Mammary microvascular endothelial cell (primary cell): ENCODE data around the gene METTL17. TPM values are rescaled to one million over a fixed set of nuclear protein-coding genes. Genes with fewer than 3 reads are reported as not detected.

Experiments
- total RNA-seq: library from RNA; depleted of rRNA; stranded (reverse); fragments of >200 nt; gene quantifications from 2 replicates; pipeline ENCODE4 v1.2.3, GENCODE V29; 2015

METTL17 gene
- 52.3 TPM in 2 replicates for total RNA-seq

DNA sequence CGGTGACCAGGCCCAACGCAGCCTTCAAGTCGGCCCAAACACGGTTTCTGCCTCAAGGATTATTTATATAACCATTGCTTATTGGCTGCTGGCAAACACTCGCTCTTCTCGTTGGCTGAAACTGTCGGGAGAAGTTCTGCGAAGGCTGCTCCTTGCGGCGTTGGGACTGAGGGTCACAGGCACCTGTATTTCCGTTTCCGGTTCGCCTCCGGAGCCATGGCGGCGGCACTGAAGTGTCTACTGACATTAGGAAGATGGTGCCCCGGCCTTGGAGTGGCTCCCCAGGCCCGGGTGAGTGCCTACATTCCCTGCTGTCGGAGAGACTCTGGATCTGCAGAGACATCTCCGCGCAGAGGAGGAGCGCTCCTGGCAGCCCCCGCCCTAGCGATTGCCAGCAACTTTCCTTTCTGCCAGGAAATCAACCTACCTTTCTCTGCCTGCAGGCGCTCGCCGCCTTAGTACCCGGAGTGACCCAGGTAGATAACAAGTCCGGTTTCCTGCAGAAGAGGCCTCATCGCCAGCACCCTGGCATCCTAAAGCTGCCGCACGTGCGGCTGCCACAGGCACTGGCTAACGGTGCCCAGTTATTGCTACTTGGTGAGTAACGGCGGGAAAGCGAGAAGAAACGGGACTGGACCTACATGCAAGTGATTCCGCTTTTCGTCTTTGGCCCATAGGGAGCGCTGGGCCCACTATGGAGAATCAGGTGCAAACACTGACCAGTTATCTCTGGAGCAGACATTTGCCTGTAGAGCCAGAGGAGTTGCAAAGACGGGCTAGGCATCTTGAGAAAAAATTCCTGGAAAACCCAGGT lies at the start of gene METTL17:
TSS of gene METTL17 (plus strand) at position 194 of the 814 bp plus-strand sequence. CDS start at position 217, 23 bp downstream.

GRCh38 chr14:20954736-20955537 lies 34.8 kb upstream of the METTL17 start, which contains the start of gene RNASE2:
Gene RNASE2 (plus strand): TSS chr14:20955487. CDS start chr14:20955772, 285 bp downstream.

GRCh38 chr14:20998674-20999366 lies 9.0 kb downstream of the METTL17 start, which contains the start of gene SLC39A2:
Gene SLC39A2 (plus strand): TSS chr14:20999293. CDS start chr14:20999447, 154 bp downstream.

DNA sequence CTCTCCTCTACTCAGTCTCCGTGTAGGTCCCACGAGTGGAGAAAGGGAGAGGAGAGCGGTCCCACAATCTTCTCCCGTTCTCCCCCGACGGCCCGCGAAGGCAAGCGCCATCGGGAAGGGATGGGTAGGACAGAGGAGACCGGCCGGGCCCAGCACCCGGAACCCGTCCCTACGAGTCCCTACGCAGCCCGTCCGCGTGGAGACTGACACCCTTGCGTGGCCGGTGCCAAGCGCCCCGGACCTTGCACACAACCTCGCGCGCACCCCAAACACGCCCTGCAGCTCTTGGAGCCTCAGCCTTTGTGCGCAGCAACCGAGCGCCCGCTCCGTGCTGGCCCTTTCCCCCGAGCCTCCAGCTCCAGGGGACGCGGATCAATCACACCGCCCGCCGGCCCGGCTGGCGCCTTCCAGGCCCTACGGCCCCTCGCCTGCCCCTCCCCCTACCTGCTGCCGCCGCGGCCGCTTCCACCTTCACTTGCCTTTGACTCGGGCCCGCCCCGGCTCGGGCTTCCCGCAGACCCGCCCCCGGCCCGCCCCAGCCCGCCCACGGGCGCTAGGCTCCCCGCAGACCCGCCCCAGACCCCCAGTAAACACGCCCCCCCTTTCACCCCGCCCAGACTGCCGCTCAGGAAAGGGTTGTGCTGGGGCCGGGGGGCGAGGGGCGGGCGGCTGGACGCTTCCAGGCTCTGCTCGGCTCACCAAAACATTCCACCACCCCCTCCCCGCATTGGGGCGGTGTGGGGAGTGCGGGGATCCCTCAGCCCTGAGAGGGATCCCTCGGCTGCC lies 35.0 kb downstream of the METTL17 start, which contains the start of gene NDRG2:
TSS of gene NDRG2 (minus strand) at position 477 of the 786 bp plus-strand sequence. CDS start 1,746 bp downstream, outside the sequence.

GRCh38 chr14:21029917-21030316 lies 40.1 kb downstream of the METTL17 start, which contains the start of gene TPPP2:
Gene TPPP2 (plus strand): TSS chr14:21030217. CDS start chr14:21030582, 365 bp downstream.

DNA sequence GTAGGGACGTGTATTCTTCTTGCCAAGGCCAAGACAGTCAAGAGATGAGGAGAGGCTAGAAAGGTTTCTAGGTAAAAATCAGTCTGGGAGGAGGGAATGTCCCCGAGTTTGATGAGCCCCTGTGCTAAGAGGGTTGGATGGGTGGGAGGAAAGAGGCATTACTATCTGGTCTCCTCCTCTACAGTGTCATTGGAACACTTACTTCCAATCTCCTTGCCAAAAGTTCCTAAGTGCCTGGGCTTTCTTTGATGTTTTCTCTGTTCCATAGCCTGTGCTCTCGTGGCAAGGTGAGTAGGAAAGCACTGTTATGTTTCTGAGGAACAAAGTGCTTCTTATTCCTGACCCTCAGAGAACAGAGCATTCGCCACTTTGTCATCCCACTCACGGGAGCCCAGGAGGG lies 44.9 kb downstream of the METTL17 start, which contains the start of gene RNASE13:
TSS of gene RNASE13 (minus strand) at position 101 of the 400 bp plus-strand sequence. CDS start 519 bp downstream, outside the sequence.

DNA sequence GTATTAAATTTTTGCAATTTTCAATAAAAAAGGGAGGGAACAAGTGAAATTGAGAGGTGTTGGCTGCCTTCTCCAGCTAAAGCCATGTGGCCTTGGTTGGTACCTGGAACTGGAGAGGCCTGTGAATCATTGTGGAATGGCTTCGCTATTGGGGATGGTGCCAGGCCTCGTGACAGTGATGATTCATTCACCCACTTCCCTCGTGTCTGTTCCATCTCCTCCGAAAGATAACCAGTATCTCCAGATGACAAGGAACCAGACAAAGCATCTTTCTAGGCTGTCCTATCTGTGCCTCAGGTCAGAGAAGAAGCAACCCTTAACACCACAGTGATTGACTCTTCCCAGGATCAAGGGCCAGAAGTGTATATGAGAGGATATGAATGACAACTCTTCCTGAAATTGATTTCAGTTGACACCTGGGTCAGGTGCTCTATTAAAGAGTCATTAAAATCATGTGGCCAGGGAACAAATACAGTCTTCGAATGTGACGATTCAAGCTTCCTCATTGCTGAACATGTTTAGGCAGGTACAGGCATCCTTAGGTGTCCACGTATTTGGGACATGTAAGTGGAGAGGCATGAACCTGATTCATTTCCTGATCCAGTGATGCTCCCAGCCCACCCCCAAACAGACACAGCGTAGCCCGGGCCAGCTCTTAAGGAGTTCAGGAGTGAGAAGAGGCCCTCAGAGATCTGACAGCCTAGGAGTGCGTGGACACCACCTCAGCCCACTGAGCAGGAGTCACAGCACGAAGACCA lies 52.1 kb downstream of the METTL17 start, which contains the start of gene RNASE7:
TSS of gene RNASE7 (plus strand) at position 687 of the 758 bp plus-strand sequence. CDS start 631 bp downstream, outside the sequence.

Other genes starting within 250 kb of the METTL17 start
- gene EDDM3A, start 244.1 kb upstream of the METTL17 start, total RNA-seq = not detected in 2 replicates
- not detected in 2 replicates for gene EDDM3B, start 221.6 kb upstream of the METTL17 start, total RNA-seq
- gene RNASE6, start 208.7 kb upstream of the METTL17 start, total RNA-seq = not detected in 2 replicates
- 182 and 221 TPM in 2 replicates for gene RNASE1, start 187.1 kb upstream of the METTL17 start, total RNA-seq
- gene RNASE3, start 98.6 kb upstream of the METTL17 start, total RNA-seq = not detected in 2 replicates
- gene RNASE2, start 34.5 kb upstream of the METTL17 start, total RNA-seq = not detected in 2 replicates
- not detected in 2 replicates for gene SLC39A2, start 9.3 kb downstream of the METTL17 start, total RNA-seq
- gene NDRG2, start 35.1 kb downstream of the METTL17 start, total RNA-seq = 0.69 TPM in 1 of 2 replicates, not detected in the other
- not detected in 2 replicates for gene TPPP2, start 40.2 kb downstream of the METTL17 start, total RNA-seq
- not detected in 2 replicates for gene RNASE13, start 44.8 kb downstream of the METTL17 start, total RNA-seq
- gene RNASE7, start 52.4 kb downstream of the METTL17 start, total RNA-seq = not detected in 2 replicates
- not detected in 2 replicates for gene RNASE8, start 67.8 kb downstream of the METTL17 start, total RNA-seq
- 4.5 and 6.0 TPM in 2 replicates for gene ARHGEF40, start 80.3 kb downstream of the METTL17 start, total RNA-seq
- gene ZNF219, start 108.7 kb downstream of the METTL17 start, total RNA-seq = 7.1 and 14.8 TPM in 2 replicates
- gene TMEM253, start 111.1 kb downstream of the METTL17 start, total RNA-seq = not detected in 2 replicates
- gene OR5AU1, start 166.1 kb downstream of the METTL17 start, total RNA-seq = not detected in 2 replicates